Mesenchymal stem cell (in vitro differentiated cells and primary cell): ENCODE results near the gene SH2B3.

Experiments used
- DNase-seq: peaks from one replicate; pipeline ENCODE4 v3.0.0-alpha.2; 2013
- H2AFZ ChIP-seq: one replicate; pipeline ENCODE4 v1.6.1; 2013; ENCODE audit warnings: low read depth, mild to moderate bottlenecking, control low read depth, inconsistent platforms, low read length, moderate library complexity
- H2AK5ac ChIP-seq: 2 replicates; pipeline ENCODE4 v1.6.1; 2013; ENCODE audit warnings: low read length, moderate library complexity, mild to moderate bottlenecking, inconsistent platforms; ENCODE audit not compliant: severe bottlenecking
- H2BK120ac ChIP-seq: one replicate; pipeline ENCODE4 v1.6.1; 2013; ENCODE audit warnings: low read depth, mild to moderate bottlenecking, inconsistent platforms, low read length, moderate library complexity
- H2BK12ac ChIP-seq, 2 experiments: one replicate each; pipeline ENCODE4 v1.6.1; 2013; ENCODE audit warnings: inconsistent platforms in 2 of 2, low read length in 2 of 2, mild to moderate bottlenecking in 2 of 2, moderate library complexity in 2 of 2, control low read depth in 1 of 2
- H2BK15ac ChIP-seq: one replicate; pipeline ENCODE4 v1.6.1; 2013; ENCODE audit warnings: mild to moderate bottlenecking, low read depth, inconsistent platforms; ENCODE audit not compliant: poor library complexity, severe bottlenecking
- H2BK5ac ChIP-seq: 2 replicates; pipeline ENCODE4 v1.6.1; 2013; ENCODE audit warnings: low read depth, mild to moderate bottlenecking, low read length, control low read depth, inconsistent platforms; ENCODE audit not compliant: poor library complexity, severe bottlenecking
- H3K14ac ChIP-seq, 2 experiments: one replicate each; pipeline ENCODE4 v1.6.1; 2013; ENCODE audit warnings: inconsistent platforms in 2 of 2, low read length in 2 of 2, control low read depth in 1 of 2, mild to moderate bottlenecking in 1 of 2, moderate library complexity in 1 of 2
- H3K18ac ChIP-seq, 2 experiments: one replicate each; pipeline ENCODE4 v1.6.1; 2013; ENCODE audit warnings: inconsistent platforms in 2 of 2, low read length in 2 of 2, control low read depth in 1 of 2, low read depth in 1 of 2, mild to moderate bottlenecking in 1 of 2
- H3K23ac ChIP-seq, 2 experiments: one replicate each; pipeline ENCODE4 v1.6.1; 2013; ENCODE audit warnings: inconsistent platforms in 2 of 2, low read length in 2 of 2, mild to moderate bottlenecking in 2 of 2, moderate library complexity in 2 of 2, control low read depth in 1 of 2
- H3K27ac ChIP-seq: 2 replicates; pipeline ENCODE4 v1.5.1; 2013; ENCODE audit warnings: mild to moderate bottlenecking, moderate library complexity, low read length, control low read depth, inconsistent platforms; ENCODE audit not compliant: poor library complexity, severe bottlenecking
- H3K27me3 ChIP-seq, 2 experiments: 2 replicates each; pipeline versions ENCODE4 v1.6.1 to v1.7.0; 2013; ENCODE audit warnings: low read length in 2 of 2, mild to moderate bottlenecking in 2 of 2, moderate library complexity in 2 of 2, control low read depth in 1 of 2, inconsistent platforms in 1 of 2; ENCODE audit not compliant: control insufficient read depth in 1 of 2, insufficient read depth in 1 of 2
- H3K36me3 ChIP-seq, 2 experiments: 2 replicates each; pipeline versions ENCODE4 v1.6.1 to v1.7.0; 2013; ENCODE audit warnings: low read length in 2 of 2, control low read depth in 1 of 2, inconsistent platforms in 1 of 2, low read depth in 1 of 2, mild to moderate bottlenecking in 1 of 2; ENCODE audit not compliant: insufficient read depth in 2 of 2, control insufficient read depth in 1 of 2
- H3K4ac ChIP-seq, 2 experiments: one replicate each; pipeline ENCODE4 v1.6.1; 2013; ENCODE audit warnings: inconsistent platforms in 2 of 2, low read length in 2 of 2, mild to moderate bottlenecking in 2 of 2, moderate library complexity in 2 of 2, control low read depth in 1 of 2, low read depth in 1 of 2
- H3K4me1 ChIP-seq: 2 replicates; pipeline ENCODE4 v1.6.1; 2013; ENCODE audit warnings: low read depth, low read length, control low read depth; ENCODE audit not compliant: control insufficient read depth, insufficient read depth
- H3K4me2 ChIP-seq: 2 replicates; pipeline ENCODE4 v1.6.1; 2013; ENCODE audit warnings: low read length, mild to moderate bottlenecking, inconsistent platforms; ENCODE audit not compliant: poor library complexity, severe bottlenecking
- H3K4me3 ChIP-seq, 2 experiments: 2 replicates each; pipeline versions ENCODE4 v1.5.1 to v1.7.0; 2013; ENCODE audit warnings: low read length in 2 of 2, mild to moderate bottlenecking in 2 of 2, control low read depth in 1 of 2, low read depth in 1 of 2; ENCODE audit not compliant: insufficient read depth in 1 of 2
- H3K79me1 ChIP-seq: replicated peaks from 2 replicates; pipeline ENCODE4 v1.6.1; 2013; ENCODE audit warnings: mild to moderate bottlenecking, control low read depth, low read length, inconsistent platforms; ENCODE audit not compliant: poor library complexity, severe bottlenecking
- H3K9ac ChIP-seq: 2 replicates; pipeline ENCODE4 v1.7.0; 2013; ENCODE audit warnings: mild to moderate bottlenecking, low read length, moderate library complexity
- H3K9me3 ChIP-seq: 2 replicates; pipeline ENCODE4 v1.7.0; 2013; ENCODE audit warnings: mild to moderate bottlenecking, low read length; ENCODE audit not compliant: control insufficient read depth
- H4K8ac ChIP-seq: one replicate; pipeline ENCODE4 v1.6.1; 2013; ENCODE audit warnings: inconsistent platforms, mild to moderate bottlenecking, low read length, moderate library complexity
- H4K91ac ChIP-seq: one replicate; pipeline ENCODE4 v1.6.1; 2013; ENCODE audit warnings: mild to moderate bottlenecking, low read length, inconsistent platforms
- WGBS: methylation state at CpG from one replicate; pipeline ENCODE4 v1.1.7; 2013; ENCODE audit warnings: mixed read lengths; 5-methylcytosine and 5-hydroxymethylcytosine counted together

SH2B3 gene

GRCh38 chr12:111405149-111405858 is 419 bp upstream of the SH2B3 start:
- Histone ChIP-seq H3K14ac (no peak overlapping the region), H2AFZ (peak overlapping the region; percentile 58), H2BK12ac (peak overlapping the region; percentile 55 to 75), H2AK5ac (no peak overlapping the region), H2BK120ac (peak overlapping the region; percentile 64), H3K79me1 (peaks cover 7% of the 10 kb centered on the region), H3K36me3 (peaks cover 0 to 4% of the 10 kb centered on the region in 2 experiments), H3K23ac (peak overlapping the region in 1 of 2 experiments; percentile 54), H4K8ac (peak overlapping the region; percentile 85), H3K4me1 (peaks cover 39% of the 10 kb centered on the region), H3K9me3 (no peaks in the 10 kb centered on the region), H3K4me2 (peak overlapping the region; percentile 70), H3K27ac (peak overlapping the region; percentile 71), H4K91ac (peak overlapping the region; percentile 88), H3K18ac (peak overlapping the region; percentile 67 to 96), H3K4ac (peak overlapping the region; percentile 79 to 86), H3K4me3 (peak overlapping the region; percentile 81 to 92), H2BK15ac (peak overlapping the region; percentile 78), H3K9ac (peak overlapping the region; percentile 49), H3K27me3 (no peaks in the 10 kb centered on the region), H2BK5ac (no peak overlapping the region)
- DNase-seq: peak; percentile 96
- WGBS: under 1% methylated on average over 48 of the region's 59 CpGs

GRCh38 chr12:111406474-111407376 is 1.0 kb downstream of the SH2B3 start:
- Histone ChIP-seq H3K36me3 (peaks cover 0 to 8% of the 10 kb centered on the region in 2 experiments), H2BK120ac (peak overlapping the region; percentile 97), H3K27me3 (no peaks in the 10 kb centered on the region), H2AK5ac (peak overlapping the region; percentile 65), H2BK5ac (peak overlapping the region; percentile 70), H3K4me2 (peak overlapping the region; percentile 74), H3K79me1 (no peaks in the 10 kb centered on the region), H3K27ac (peak overlapping the region; percentile 94), H3K4me3 (peak overlapping the region; percentile 92 to 98), H2BK15ac (peak overlapping the region; percentile 87), H3K4me1 (peaks cover 49% of the 10 kb centered on the region), H3K9me3 (no peaks in the 10 kb centered on the region), H3K14ac (peak overlapping the region; percentile 66 to 99), H3K18ac (peak overlapping the region; percentile 94 to 100), H2BK12ac (peak overlapping the region in 1 of 2 experiments; percentile 93), H4K91ac (peak overlapping the region; percentile 95), H3K4ac (peak overlapping the region; percentile 87 to 97), H3K23ac (peak overlapping the region; percentile 91 to 98), H2AFZ (no peak overlapping the region), H4K8ac (peak overlapping the region; percentile 96), H3K9ac (peak overlapping the region; percentile 93)
- WGBS: 1% methylated on average over 28 of the region's 34 CpGs
- peak; percentile 49 for DNase-seq

- Histone ChIP-seq H3K18ac (peak overlapping the region; percentile 79 to 81), H2AFZ (no peak overlapping the region), H3K9ac (peak overlapping the region; percentile 93), H3K23ac (peak overlapping the region in 1 of 2 experiments; percentile 70), H2BK15ac (no peak overlapping the region), H3K4me1 (peaks cover 56% of the 10 kb centered on the region), H2BK12ac (peak overlapping the region in 1 of 2 experiments; percentile 61), H3K36me3 (peaks cover 0 to 8% of the 10 kb centered on the region in 2 experiments), H4K8ac (peak overlapping the region; percentile 70), H3K14ac (peak overlapping the region in 1 of 2 experiments; percentile 72), H3K9me3 (no peaks in the 10 kb centered on the region), H3K27me3 (no peaks in the 10 kb centered on the region), H3K79me1 (no peaks in the 10 kb centered on the region), H3K4ac (peak overlapping the region; percentile 42 to 79), H4K91ac (peak overlapping the region; percentile 92), H3K4me3 (peak overlapping the region; percentile 92 to 98), H2AK5ac (peak overlapping the region; percentile 11), H2BK5ac (peak overlapping the region; percentile 19), H2BK120ac (peak overlapping the region; percentile 69), H3K27ac (peak overlapping the region; percentile 94), H3K4me2 (peak overlapping the region; percentile 74)
- 29% methylated on average over 5 of the region's 9 CpGs for WGBS
- DNase-seq: no peak
Observed at GRCh38 chr12:111407377-111408115, 1.8 kb downstream of the SH2B3 start.
